ENCODE results near the gene HDGFL2. TPM values are rescaled to one million over a fixed set of nuclear protein-coding genes. Genes with fewer than 3 reads are reported as not detected.

Gene HDGFL2
- total and polyA plus RNA-seq, 10 donors = 23.2 to 136 (median 28.3) TPM

DNA sequence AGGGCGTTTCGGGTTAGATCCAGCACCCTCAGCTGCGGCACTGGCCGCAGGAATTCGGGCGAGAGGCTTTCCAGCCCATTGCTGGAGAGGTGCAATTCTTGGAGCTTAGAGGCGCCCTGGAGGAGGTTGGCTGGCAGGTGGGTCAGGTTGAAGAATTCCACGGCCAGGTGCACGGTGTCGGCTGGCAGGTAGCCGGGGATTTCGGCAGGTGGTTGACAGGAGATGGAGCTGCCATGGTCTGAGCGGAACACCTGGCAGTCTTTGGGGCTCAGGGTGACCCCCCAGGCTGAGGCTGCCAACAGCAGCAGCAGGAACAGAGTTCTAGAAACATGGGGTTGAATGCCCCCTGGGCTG lies 66.5 kb downstream of the HDGFL2 start:
- Histone ChIP-seq H3K27ac (peak overlapping the region in 6 of 8 donors; percentile 80 to 95 (median 88)), H3K27me3 (replicated peaks in 1 of 7) (peaks cover 0 to 71% (median 7%) of the 10 kb centered on the region in 7 donors), H3K9me3 (peaks cover 0 to 12% (median 9%) of the 10 kb centered on the region in 8 donors), H3K36me3 (peaks cover 0 to 12% (median 0%) of the 10 kb centered on the region in 6 donors), H3K4me1 (peaks cover 7 to 93% (median 61%) of the 10 kb centered on the region in 6 donors), H3K4me3 (peak overlapping the region in 3 of 8 donors; percentile 24 to 59 (median 24))
- intact Hi-C loops (cut with DNase I; ENCODE audit: low total_unique reads) = no loop called here
- DNase-seq = peak; percentile 79
- TF ChIP-seq POLR2A (IDR thresholded peaks at IDR 0.05) = no peak
- no peak for TF ChIP-seq POLR2AphosphoS5 (IDR thresholded peaks at IDR 0.05)
- TF ChIP-seq, protein P1, sequence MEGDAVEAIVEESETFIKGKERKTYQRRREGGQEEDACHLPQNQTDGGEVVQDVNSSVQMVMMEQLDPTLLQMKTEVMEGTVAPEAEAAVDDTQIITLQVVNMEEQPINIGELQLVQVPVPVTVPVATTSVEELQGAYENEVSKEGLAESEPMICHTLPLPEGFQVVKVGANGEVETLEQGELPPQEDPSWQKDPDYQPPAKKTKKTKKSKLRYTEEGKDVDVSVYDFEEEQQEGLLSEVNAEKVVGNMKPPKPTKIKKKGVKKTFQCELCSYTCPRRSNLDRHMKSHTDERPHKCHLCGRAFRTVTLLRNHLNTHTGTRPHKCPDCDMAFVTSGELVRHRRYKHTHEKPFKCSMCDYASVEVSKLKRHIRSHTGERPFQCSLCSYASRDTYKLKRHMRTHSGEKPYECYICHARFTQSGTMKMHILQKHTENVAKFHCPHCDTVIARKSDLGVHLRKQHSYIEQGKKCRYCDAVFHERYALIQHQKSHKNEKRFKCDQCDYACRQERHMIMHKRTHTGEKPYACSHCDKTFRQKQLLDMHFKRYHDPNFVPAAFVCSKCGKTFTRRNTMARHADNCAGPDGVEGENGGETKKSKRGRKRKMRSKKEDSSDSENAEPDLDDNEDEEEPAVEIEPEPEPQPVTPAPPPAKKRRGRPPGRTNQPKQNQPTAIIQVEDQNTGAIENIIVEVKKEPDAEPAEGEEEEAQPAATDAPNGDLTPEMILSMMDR (IDR thresholded peaks at IDR 0.05 in 8 of 11, conservative IDR thresholded peaks at IDR 0.05 in 3 of 11) = no peak
- WGBS, 5 donors = 80 to 92% (median 87%) methylated on average over 8 to 13 of the region's 13 CpGs

DNA sequence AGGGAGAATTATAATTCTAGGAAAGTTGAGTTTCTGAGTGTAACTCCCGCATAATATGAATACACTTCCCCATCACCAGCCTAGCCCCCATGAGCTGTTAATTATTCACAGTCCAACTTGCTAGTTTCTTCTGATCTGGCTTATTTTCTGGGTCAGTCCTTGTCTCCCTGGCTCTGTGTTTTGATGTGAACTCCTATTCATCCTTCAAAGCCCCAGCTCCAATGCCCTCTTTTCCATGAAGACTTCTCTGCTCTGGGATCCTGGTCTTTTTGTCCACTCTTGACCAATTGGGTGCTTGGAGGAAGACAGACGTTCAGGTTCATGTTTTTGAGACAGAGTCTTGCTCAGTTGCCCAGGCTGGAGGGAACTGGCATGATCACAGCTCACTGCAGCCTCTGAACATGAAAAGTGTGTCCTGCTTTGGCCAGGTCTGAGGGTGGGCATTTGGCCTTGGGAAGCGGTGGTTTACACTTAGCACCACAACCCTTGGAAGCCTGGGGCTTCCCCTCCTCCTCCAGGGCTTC lies 67.1 kb downstream of the HDGFL2 start:
- DNase-seq = no peak
- TF ChIP-seq, protein P1 (IDR thresholded peaks at IDR 0.05 in 8 of 11, conservative IDR thresholded peaks at IDR 0.05 in 3 of 11) = no peak
- TF ChIP-seq POLR2A (IDR thresholded peaks at IDR 0.05) = no peak
- no peak for TF ChIP-seq POLR2AphosphoS5 (IDR thresholded peaks at IDR 0.05)
- Histone ChIP-seq H3K27ac (peak overlapping the region in 7 of 8 donors; percentile 78 to 95 (median 87)), H3K9me3 (peaks cover 0 to 12% (median 9%) of the 10 kb centered on the region in 8 donors), H3K27me3 (replicated peaks in 1 of 7) (peaks cover 0 to 71% (median 7%) of the 10 kb centered on the region in 7 donors), H3K4me1 (peaks cover 7 to 96% (median 61%) of the 10 kb centered on the region in 6 donors), H3K36me3 (peaks cover 0 to 19% (median 0%) of the 10 kb centered on the region in 6 donors), H3K4me3 (peak overlapping the region in 6 of 8 donors; percentile 3 to 59 (median 14))
- intact Hi-C loops (cut with DNase I; ENCODE audit: low total_unique reads) = no loop called here
- 61 to 84% (median 75%) methylated on average over 2 to 3 of the region's 3 CpGs for WGBS, 5 donors

DNA sequence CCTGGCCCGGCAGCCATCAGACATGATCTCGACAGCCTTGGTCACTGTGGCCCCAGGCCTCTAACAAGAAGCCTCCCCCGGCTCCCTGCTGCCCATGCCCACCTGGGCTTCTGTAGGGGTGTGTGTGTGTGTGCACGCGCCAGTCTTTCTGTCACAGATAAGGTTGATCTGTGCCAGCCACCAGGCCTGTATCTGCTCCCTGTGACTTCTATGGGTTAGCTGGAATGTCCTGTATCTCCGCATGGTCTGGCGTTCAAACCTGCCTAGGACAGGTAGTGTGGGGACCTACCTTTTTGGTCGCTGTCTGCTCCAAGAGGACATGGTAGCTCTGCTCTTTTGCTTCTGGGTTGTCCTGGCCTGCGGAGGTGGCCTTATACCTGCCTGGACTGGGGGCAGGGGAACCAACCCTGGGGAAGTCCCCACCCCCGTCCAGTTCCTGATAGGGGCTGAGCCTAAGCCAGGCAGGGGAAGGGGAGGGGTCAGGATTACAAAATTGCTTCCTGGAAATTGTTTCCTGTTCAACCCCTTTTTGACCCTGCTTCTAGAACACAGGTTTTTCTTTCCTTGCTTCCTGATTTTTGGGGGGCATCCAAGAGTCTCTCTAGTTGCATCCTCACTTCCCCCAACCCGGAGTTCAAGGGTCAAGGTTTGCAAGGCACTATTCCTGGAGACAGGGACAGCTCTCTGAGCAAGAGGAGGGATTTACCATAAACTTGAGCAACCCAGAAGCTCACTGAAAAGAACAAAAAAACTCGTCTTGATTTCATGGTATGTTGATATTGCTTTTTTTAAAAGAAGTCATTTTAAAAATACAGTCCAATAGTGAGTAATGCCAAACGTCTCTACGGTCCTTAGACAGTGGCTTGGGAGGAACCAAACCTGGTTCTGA lies 67.8 kb downstream of the HDGFL2 start, which contains the start of gene LRG1:
Gene LRG1, minus strand, starts transcription at position 344 of the 889 bp plus-strand sequence. Its CDS starts 23 bp downstream, at position 321.
- intact Hi-C loops (cut with DNase I; ENCODE audit: low total_unique reads) = no loop called here
- WGBS, 5 donors = 29 to 57% (median 35%) methylated on average over 12 to 14 of the region's 14 CpGs
- Histone ChIP-seq H3K27me3 (replicated peaks in 1 of 7) (peaks cover 0 to 66% (median 6%) of the 10 kb centered on the region in 7 donors), H3K4me1 (peaks cover 6 to 94% (median 58%) of the 10 kb centered on the region in 6 donors), H3K36me3 (peaks cover 0 to 22% (median 0%) of the 10 kb centered on the region in 6 donors), H3K4me3 (peak within 1 kb of the TSS in 6 of 8 donors; percentile 3 to 59 (median 14)), H3K9me3 (peaks cover 0 to 12% (median 9%) of the 10 kb centered on the region in 8 donors), H3K27ac (peak within 1 kb of the TSS in 7 of 8 donors; percentile 78 to 95 (median 87))
- DNase-seq = peak; percentile 92
- TF ChIP-seq, protein P1 (IDR thresholded peaks at IDR 0.05 in 8 of 11, conservative IDR thresholded peaks at IDR 0.05 in 3 of 11) = peak in 1 of 11 experiments; percentile 11
- TF ChIP-seq POLR2AphosphoS5 (IDR thresholded peaks at IDR 0.05) (peak; percentile 73 to 83 (median 76)), POLR2A (IDR thresholded peaks at IDR 0.05) (peak in 1 of 3 donors; percentile 37)

Measured in spleen (tissue), 11 donors.